T1000 (cell line): ENCODE results near the gene OBP2B.
"Not testable (repeated sequence)": the region's sequence is repeated elsewhere in the genome, so short reads cannot be mapped to it uniquely, and the experiment has no call there.

Experiments
- DNase-seq: peaks from one replicate; lab custom pipeline; 2025; ENCODE audit warnings: mixed read lengths; lab: John Stamatoyannopoulos, UW

Gene OBP2B

DNA sequence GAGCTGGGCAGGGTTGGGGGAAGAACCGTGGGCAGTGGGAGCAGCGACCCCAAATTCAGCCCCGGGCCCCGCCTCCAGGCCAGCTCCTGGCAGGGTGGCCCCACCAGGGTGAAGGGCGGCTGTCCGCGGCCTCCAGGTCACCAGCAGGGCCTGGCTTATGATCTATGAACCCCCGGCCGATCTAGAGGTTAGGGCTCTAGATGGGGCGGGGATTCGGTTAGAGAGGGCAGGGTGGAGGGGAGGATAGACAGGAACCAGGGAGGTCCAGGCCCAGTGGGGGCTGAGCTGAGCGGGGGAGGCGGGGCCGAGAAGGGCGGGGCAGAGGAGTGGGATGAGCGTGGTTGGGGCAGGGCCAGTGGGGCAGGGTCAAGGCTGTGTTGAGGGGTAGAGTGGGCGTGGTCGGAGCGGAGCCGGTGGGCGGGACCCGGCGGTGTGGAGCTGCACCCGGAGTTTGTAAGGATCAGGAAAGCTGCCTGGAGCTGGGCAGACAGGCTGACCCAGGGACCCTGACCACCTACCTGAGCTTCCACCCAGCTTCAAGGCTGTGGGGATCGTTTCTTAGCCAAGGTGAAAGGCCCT is 29.3 kb upstream of the OBP2B start:
- DNase-seq = no peak

DNA sequence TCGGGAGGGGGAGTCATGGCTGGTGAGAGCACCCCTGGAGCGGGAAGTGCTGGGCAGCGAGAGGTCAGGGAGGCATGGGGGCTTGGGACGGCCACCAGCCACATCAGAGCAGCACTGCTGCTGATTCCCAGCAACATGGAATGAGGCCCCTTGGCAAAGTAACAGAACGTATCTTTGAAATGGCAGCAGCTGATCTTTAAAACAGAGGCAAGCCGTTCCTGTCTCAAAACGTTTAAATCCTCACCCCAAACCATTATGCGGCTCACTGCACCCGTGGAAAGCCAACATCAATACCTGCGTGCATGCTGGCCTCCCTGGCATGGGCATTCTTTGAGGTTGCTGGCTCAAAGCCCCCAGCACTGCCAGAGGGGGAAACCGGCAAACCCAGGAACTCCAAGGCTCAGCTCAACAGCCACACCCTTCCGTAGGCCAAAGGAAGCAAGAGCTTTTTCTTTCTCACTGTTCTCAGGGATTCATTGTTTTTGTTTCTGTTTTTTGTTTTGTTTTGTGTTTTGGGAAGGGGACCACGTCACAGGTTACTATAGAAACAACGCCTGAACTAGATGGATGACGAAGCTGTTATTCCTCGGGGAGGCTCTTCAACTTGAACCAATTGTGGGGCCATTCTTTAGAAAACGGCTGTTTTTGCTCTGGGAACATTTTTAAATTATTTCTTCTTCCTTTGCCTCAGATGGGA is 28.1 kb upstream of the OBP2B start:
- DNase-seq = no peak

DNA sequence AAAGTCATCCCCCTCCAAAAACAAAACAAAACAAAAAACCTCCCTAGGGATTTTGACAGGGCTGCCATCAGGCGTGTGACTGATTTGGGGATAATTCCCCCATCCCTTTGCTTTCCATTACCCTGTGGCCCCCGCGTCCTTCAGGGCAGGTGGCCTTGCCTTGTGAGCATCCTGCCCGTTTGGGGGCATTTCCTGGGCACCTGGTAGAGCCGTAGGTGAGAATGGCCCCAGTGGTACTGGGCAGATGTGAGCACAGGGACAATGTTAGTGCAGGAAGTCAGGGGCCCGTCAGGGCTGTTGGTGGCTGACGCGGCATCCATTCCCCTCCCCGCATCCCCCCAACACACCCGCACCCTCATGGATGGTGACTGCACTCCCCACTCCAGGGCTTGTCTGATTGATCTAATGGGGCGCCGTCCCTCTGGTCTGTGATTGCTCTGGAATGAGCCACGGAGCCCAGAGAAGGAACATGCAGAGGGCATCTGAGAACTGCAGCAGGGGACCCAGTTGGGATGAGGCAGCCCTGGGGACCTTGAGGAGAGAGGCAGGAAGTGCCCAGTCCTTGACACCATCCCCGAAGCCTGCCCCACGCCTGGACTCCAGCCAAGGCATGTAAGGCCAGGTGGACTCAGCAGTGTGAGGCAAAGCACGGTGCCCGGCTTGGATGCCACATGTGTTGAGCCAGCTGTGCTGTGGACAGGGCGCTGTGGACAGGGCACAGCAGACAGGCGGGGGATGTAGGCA is 27.4 kb upstream of the OBP2B start:
- DNase-seq = not testable (repeated sequence)

DNA sequence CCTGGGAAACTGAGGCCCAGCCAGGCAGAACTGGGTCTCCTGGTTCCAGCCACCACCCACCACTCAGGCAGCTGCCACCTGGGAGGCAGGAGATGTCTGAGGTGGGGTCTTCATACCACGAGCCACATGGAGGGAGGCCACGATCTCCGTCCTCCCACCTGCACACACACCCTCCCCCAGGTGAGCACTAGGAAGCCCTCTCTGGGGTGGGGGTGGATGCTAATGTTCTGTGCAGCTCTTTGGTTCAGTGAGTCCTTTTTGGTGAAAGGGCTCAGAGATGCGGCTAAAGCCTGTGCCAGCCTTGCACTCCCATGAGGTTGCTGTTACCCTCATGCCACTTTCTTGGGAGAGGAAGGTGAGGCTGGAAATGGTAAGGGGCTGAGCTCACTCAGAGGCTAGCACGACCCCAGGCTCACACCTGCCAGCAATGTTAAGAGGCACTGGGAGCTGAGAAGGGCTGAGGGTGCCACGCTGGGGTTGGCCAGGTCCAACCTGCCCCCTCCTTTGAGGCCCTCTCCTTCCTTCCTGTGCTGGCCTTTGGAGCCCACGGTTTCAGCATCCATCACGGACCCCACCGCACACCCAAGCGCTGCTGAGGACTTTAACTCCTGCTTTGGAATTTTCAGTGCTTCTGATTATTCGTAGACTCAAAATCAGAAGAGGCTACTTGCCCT is 26.6 kb upstream of the OBP2B start:
- DNase-seq = no peak

DNA sequence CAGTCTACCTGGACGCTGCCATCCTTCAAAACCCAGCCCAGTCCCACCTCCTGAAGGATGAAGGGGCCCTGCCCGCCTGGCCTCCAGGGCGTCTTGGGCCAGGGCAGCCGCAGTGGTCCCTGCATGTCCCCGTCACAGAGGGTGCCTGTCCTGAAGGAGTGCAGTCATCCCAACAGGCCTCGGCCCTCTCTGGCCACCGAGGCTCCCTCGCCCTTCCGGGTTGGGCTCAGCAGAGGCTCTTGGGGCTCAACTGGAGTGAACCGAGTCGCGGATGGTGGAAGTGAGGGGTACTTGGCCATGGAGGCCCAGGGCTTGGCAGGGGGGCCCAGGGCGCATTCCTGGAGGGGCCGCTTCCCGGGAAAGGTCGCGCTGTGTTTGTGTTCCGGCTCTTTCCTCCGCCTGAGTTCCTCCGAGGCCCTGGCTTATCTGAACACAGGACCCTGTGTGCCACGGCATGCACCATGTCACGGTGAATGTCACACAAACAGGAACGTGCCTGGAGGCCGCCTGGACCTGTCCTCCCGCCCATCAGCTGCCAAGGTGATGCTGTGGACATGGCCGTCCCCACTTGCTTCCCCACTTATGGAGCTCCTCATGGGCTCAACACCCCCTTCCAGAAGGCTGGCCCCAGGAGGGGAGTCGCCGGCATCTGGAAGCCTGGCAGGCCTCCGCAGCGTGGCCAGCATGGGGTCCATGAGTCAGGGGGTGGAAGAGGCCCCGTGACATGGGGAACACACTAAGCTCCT is 25.7 kb upstream of the OBP2B start:
- DNase-seq = no peak

DNA sequence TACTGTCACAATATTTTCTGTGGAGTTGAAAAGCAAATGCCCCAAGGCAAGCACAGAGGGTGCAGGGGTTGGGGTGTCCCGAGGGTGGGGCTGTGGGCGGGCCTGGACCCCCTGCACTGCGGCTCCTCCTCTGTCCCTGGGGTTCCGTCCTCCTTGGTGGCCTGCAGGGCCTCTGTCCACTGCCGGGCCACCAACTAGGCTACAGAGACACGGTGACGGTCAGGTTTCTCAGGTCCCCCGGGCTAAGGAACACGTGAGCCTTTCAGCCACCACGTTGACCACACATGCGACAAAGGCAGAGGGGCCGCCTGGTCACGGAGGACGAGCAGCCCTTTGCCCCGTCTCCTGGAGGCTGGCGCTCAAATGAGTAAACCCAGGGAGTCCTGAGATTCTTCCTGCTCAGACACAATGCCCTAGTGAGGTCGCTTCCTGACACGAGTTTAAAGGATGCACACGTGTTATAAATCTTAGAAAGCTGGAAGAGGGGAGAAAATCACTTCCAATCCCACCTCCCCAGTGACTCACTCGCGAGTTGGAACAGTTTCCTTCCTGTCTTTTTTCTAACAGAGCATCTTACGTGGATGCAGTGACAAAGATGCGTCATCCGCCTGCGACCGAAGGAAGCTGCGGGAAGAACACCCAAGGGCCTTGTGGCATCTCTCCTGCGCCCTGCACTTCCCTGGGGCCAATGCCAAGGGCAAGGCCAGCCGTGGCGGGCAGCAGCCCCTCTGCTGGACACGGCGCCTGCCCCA is 24.8 kb upstream of the OBP2B start:
- DNase-seq = no peak

DNA sequence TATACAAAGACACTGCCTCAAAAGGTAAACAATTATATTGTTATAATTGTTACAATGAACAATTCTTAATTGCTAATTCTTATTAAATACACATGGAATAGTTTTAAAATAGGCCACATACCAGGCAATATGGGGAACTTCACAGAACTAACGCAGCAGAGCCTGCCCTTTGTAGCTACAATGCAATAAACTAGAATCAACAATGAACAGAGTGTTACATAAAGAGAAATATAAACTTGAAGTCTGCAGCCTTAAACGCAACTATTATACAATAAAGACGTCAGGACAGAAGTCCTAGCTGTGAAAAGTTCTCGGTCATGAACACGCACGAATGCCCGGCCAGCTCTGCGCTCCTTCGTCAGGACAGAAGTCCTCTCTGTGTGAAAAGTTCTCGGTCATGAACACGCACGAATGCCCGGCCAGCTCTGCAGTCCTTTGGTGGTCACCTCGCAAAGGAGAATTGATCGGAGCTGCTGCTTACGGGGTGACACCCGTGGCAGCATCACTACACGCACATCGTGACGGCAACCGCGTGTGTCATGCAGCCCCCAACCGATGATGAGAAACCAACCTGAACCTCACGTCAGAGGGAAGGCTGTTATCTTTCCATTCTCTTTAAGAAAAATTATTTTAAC is 23.0 kb upstream of the OBP2B start:
- DNase-seq = not testable (repeated sequence)

DNA sequence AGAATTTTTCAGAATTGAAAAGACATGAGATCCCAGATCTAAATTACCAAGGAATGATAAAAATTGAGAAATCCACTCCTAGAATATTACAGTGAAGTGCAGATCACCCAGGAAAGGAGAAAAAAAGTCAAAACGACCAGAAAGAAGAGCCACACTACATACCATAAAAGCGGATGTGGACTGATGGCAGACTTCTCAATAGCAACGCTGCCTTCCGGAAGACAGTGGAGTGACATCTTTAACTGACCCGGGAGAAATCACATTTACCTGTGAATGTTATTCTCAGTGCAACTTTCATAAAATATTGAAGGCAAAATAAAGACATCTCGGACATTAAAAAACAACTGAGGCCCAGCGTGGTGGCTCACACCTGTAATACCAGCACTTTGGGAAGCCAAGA is 21.5 kb upstream of the OBP2B start:
- DNase-seq = not testable (repeated sequence)

DNA sequence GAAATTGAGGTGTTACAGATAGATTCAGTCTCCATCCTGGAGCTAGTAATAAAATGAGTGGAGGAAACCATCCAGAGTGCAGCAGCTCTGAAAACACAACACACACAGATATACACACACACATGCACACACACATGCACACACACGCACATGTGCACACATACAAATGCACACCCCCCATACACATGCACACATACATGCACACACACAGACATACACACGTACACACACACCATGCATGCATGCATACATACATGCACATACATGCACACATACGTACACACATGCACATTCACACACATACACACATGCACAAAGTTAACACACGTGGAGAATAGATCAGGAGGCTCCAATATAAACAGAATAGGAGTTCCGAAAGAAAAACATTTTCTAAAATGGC is 21.0 kb upstream of the OBP2B start:
- DNase-seq = no peak

DNA sequence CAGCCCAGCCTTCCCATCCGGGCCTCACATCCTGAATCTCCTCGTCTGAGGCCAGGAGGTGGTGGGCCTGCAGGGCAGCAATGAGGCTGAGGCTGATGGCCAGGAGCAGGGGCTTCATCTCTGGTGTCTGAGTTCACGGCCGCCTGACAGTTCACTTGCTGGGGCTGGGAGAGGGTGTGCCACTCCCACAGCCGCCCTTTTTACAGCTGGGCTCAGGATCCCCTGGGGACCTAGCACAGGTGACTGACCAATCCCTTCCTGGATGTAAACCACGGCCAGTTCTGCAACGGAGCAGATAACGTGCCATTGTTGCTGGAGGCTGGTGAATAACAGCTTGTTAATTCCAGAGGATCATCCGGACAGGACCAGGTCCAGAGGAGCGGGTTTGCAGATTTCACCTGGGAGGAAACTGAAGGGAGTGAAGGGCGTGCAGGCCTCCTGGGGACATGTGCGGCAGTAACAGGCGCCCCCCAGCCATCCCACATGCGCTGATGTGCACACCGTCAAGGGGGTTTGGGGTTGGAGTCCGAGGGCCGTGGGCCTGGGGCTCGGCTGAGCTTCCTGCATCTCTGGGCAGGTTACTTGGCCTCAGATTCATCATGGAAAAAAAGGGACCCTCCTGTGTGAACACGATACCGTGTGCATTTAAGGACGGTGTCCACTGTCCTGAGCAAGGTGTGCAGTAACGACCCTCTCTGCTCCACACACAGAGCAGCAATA is 19.6 kb upstream of the OBP2B start:
- DNase-seq = not testable (repeated sequence)

DNA sequence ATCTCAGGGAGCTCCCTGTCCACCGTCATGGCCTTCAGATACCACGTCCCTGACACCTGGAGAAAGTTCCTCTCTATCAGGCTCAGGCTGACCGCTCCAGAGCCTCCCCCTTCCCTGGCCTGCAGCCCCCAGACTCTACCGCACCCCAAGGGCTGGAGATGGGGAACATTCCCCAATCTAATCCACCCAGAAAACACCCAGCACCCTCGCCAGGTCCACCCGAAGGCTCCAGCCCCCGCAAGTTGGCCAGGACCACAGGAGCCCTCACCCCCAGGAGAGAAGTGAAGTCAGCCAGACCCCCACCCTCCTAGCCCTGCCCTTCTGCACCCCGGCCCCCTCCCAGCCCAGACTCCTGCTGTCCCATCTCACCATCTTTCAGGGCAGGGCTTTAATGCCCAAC is 18.9 kb upstream of the OBP2B start:
- not testable (repeated sequence) for DNase-seq

DNA sequence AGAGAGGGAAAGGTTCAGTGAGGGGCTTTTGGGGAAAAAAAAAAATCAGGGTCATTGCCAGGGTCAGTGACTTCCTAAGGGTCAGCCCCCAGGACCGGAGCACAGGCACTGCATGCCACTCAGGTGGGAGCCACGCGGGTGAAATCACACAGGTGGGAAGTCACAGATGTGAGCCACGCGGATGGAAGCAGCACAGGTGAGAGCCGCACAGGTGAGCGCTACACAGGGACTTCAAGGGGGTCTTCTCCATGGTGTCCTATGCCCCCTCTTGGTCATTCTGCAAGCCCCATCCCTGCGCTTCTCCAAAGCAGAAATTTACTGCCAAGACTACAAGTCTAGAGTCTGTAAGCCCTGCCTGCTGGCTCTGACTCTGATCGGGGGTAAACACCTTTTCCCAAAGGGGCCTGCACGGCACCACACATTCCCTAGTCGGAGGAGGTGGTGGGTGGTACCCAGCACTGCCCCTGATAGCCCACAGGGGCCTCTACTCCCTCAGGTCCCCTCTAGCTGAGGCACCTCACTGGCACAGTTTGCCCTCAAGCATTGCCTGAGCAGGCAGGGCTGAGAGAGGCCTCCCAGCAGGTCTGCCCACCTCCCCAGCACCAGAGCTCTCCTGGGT is 18.3 kb upstream of the OBP2B start:
- no peak for DNase-seq

DNA sequence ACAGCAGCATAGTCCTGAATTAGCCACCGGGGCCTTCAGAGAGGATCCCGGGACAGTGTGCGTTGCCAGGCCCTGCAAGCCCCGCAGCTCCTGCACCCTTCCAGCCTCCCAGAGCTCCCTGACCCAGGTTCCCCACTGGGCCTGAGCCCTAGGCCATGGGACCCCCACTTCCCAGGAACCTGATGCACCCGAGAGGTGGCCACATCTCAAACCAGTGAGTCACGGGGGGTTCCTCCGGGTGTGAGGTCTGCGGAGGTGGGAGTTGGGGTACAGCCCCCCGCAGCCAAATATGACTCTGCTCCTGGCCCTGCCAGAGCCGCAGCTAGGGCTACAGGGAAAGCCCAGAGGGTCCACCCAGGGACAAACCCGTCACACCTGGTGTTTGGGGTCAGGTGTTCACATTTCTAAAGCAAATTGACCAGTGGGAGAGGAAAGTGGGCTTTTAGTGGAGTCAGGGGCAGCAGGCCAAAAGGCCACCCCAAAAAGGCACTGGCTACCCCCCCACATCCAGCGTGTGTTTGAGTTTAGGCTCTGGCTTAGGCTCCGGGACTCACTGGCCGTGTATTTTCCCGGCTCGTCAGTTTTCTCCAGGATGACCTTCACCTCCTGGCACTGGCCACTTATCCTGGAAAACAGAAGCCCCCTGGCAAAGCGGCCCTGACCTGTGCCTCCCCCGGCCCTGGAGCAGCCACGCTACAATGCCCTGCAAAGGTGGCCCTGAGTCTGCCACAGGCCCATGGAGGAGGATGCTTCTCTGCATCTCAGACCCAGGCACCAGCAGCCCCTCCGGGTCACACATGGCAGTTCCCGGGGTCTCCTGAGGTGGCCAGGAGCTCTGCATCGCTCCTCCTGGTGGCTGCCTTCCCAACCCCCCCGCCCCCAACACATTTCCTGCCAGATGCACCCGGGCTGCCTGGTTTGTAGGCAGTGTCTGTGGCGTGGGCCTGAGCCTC is 17.4 kb upstream of the OBP2B start:
- no peak for DNase-seq

DNA sequence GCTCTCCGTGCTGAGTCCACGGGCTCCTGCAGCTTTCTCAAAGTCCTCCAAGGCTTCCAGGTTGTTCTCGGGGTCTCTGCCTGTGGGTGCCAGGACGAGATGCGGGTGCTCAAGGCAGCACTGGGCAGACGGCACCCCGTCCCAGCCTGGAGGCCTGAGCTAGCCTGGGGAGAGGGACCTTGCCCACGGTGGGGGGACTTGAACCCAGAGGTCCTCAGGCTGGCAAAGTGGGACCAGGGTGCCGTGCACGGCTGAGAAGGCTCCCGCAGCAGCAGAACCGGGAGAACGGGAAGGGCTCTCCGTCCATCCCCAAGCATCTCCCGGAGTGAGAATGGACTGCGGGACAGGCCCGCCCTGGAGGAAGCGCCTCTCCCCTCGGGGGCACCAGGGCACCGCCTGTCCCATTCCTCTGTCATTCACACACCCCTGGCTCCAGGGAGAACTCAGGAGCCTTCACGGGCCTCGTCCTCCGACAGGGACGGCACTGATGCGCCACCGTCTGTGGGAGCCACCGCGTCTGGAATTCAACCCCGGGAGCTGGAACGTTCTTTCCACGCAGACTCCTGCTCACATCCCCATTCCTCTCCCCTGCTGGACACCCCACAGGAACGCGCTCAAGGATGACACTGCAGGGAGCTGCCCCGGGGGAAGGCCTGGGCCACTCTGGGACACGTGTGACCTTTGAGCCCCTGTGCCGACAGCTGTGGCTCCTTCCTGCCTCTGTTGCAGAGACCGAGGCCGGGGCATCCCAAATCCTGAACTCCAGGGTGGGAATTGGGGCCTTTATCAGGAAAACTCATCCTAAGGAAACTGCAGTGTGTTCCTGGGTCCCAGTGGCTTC is 16.3 kb upstream of the OBP2B start:
- no peak for DNase-seq

DNA sequence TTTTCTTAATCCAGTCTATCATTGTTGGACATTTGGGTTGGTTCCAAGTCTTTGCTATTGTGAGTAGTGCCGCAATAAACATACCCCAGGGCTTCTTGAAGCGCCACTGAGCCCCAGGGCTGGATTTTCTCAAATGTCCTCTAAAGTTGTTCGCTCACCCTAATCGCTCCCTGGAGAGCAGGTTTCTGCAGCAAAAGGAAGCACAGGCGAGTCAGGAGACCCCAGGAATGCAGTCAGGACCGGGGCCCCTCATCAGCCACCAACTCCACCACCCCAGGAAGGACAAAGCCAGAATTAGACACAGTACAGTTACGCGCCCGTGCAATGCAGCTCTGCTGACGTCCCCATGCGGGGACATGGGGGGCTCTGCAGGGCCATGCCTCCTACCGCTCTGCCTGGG is 15.7 kb upstream of the OBP2B start:
- no peak for DNase-seq

DNA sequence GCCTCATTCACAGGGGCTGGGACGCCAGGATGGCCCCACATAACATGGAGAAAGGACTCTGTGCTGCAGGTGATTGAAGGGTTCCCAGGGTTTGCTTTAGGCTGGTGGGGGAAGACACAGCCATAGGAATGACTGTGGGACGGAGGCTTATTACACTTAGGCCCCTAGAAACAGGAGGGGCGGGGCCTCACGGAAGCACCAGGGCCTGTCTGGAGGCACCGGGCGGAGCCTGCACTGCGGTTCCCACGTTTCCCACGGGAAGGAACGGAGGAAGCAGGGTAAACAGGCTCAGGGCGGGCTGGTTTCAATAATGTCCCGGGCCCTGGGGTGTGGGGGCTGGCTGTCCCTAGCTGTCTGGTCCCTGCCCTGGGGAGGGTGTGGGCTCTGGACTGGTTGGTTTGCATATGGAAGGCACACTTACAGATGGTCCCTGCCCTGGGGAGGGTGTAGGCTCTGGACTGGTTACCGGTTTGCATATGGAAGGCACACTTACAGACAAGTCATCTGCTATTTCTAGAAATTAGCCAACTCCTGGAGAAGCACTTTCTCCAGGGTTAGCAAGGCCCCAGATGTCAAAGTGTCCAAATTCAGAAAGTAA is 14.2 kb upstream of the OBP2B start:
- DNase-seq = not testable (repeated sequence)

DNA sequence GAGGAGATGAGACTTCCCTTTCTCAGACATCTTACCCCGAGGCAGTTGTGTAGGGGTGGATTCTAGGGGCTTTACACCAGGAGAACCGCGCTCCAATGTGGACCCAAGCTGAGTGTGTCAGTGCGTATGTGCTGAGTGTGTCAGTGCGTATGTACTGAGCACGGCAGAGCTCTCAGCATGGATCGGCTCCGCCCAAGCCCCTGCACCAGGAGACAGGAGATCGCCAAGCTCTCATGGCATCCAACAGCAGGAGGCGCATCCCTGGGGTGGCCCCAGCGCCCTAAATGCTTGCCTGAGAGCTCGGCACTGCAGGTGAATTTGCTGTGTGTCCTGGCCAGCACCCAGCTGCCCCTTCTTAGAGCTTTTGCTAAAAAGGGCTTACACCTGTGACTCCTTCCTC is 12.9 kb upstream of the OBP2B start:
- DNase-seq = not testable (repeated sequence)
